ENCODE measurements around the gene PHF20. TPM values are rescaled to one million over a fixed set of nuclear protein-coding genes. Genes with fewer than 3 reads are reported as not detected.

The PHF20 gene
- polyA plus RNA-seq, 3 donors, result 54.7 to 78.2 (median 73.6) TPM

GRCh38 chr20:35823937-35824336 is 52.1 kb downstream of the PHF20 start:
- no peaks in the 10 kb centered on the region for H3K9me3 Mint-ChIP-seq

GRCh38 chr20:35826397-35826998 is 54.7 kb downstream of the PHF20 start:
- H3K9ac ChIP-seq (ENCODE audit: insufficient read depth, low read length, poor library complexity, severe bottlenecking), result peak overlapping the region; percentile 8
- 0% methylated on average over 1 of the region's 1 CpG for WGBS (ENCODE audit: insufficient coverage)
- peaks cover 34 to 40% of the 10 kb centered on the region in 2 donors for H3K36me3 Mint-ChIP-seq
- peaks cover 4 to 5% of the 10 kb centered on the region in 2 donors for H3K4me1 ChIP-seq (ENCODE audit: control insufficient read depth in 1 of 2, insufficient read depth in 2 of 2, low read length in 2 of 2)
- peak overlapping the region in 1 of 2 donors; percentile 14 for H3K27ac ChIP-seq (ENCODE audit: low read depth in 1 of 2, low read length in 2 of 2)
- H3K4me3 Mint-ChIP-seq, result no peak overlapping the region
- H3K27me3 ChIP-seq (ENCODE audit: control insufficient read depth in 2 of 2, insufficient read depth in 2 of 2, low read length in 2 of 2), result no peaks in the 10 kb centered on the region
- H3K4me1 Mint-ChIP-seq, result peaks cover 10% of the 10 kb centered on the region
- H4K20me1 ChIP-seq (ENCODE audit: insufficient read depth, low read length), result peaks cover 81% of the 10 kb centered on the region
- H2AFZ ChIP-seq (ENCODE audit: insufficient read depth, low read depth, low read length, poor library complexity, severe bottlenecking), result no peak overlapping the region
- no peak overlapping the region for H3K4me3 ChIP-seq (replicated peaks in 1 of 3; ENCODE audit: low read depth in 2 of 3, low read length in 3 of 3)
- peaks cover 13 to 63% of the 10 kb centered on the region in 2 donors for H3K36me3 ChIP-seq (replicated peaks in 1 of 2; ENCODE audit: control insufficient read depth in 1 of 2, insufficient read depth in 2 of 2, low read length in 2 of 2)
- no peak for DNase-seq
- no peak for TF ChIP-seq CTCF (IDR thresholded peaks at IDR 0.05)
- no peaks in the 10 kb centered on the region for H3K27me3 Mint-ChIP-seq (ENCODE audit: low read depth in 3 of 3)
- no peaks in the 10 kb centered on the region for H3K9me3 ChIP-seq (replicated peaks in 1 of 2; ENCODE audit: control insufficient read depth in 1 of 2, insufficient read depth in 1 of 2, low read length in 2 of 2)
- peaks cover 23% of the 10 kb centered on the region for H3K79me2 ChIP-seq (ENCODE audit: insufficient read depth, low read length)
- H3K27ac Mint-ChIP-seq, result peak overlapping the region in 3 of 7 donors; percentile 0 to 30 (median 7)
- intact Hi-C loops (cut with micrococcal nuclease), result no loop called here
- peaks cover 0 to 2% (median 0%) of the 10 kb centered on the region in 7 donors for H3K9me3 Mint-ChIP-seq
- H3K4me2 ChIP-seq (replicated peaks; ENCODE audit: extremely low read depth, low read length, poor library complexity, severe bottlenecking), result no peak overlapping the region

More at GRCh38 chr20:35823937-35824336, 52.1 kb downstream of the PHF20 start:
- Histone ChIP-seq H3K9ac (ENCODE audit: insufficient read depth, low read length, poor library complexity, severe bottlenecking) (no peak overlapping the region), H3K27ac (ENCODE audit: low read depth in 1 of 2, low read length in 2 of 2) (no peak overlapping the region), H4K20me1 (ENCODE audit: insufficient read depth, low read length) (peaks cover 88% of the 10 kb centered on the region), H3K79me2 (ENCODE audit: insufficient read depth, low read length) (peaks cover 22% of the 10 kb centered on the region), H2AFZ (ENCODE audit: insufficient read depth, low read depth, low read length, poor library complexity, severe bottlenecking) (no peak overlapping the region), H3K4me1 (ENCODE audit: control insufficient read depth in 1 of 2, insufficient read depth in 2 of 2, low read length in 2 of 2) (peaks cover 4 to 5% of the 10 kb centered on the region in 2 donors), H3K9me3 (replicated peaks in 1 of 2; ENCODE audit: control insufficient read depth in 1 of 2, insufficient read depth in 1 of 2, low read length in 2 of 2) (no peaks in the 10 kb centered on the region), H3K36me3 (replicated peaks in 1 of 2; ENCODE audit: control insufficient read depth in 1 of 2, insufficient read depth in 2 of 2, low read length in 2 of 2) (peaks cover 13 to 63% of the 10 kb centered on the region in 2 donors), H3K4me2 (replicated peaks; ENCODE audit: extremely low read depth, low read length, poor library complexity, severe bottlenecking) (no peak overlapping the region), H3K27me3 (ENCODE audit: control insufficient read depth in 2 of 2, insufficient read depth in 2 of 2, low read length in 2 of 2) (no peaks in the 10 kb centered on the region), H3K4me3 (replicated peaks in 1 of 3; ENCODE audit: low read depth in 2 of 3, low read length in 3 of 3) (no peak overlapping the region)
- no peak for TF ChIP-seq CTCF (IDR thresholded peaks at IDR 0.05)
- no peak for DNase-seq
- Mint-ChIP-seq H3K27ac (no peak overlapping the region), H3K27me3 (ENCODE audit: low read depth in 3 of 3) (peaks cover 0 to 2% (median 0%) of the 10 kb centered on the region in 3 donors), H3K36me3 (peaks cover 38 to 42% of the 10 kb centered on the region in 2 donors), H3K4me3 (no peak overlapping the region), H3K4me1 (peaks cover 7% of the 10 kb centered on the region)
- intact Hi-C loops (cut with micrococcal nuclease), result no loop called here
- no CpG with 5 or more reads among the region's 2 CpGs for WGBS (ENCODE audit: insufficient coverage)
